Parathyroid adenoma (tissue), 2 donors: ENCODE data around the gene RUNX3.

Source experiments
- H2AFZ ChIP-seq: fragments of 300-600 bp; sonication (generic); one replicate; pipeline ENCODE4 v1.7.0; 2017; ENCODE audit warnings: antibody characterized with exemption, mild to moderate bottlenecking
- H3K27ac ChIP-seq: fragments of 300-600 bp; sonication (generic); one replicate; pipeline ENCODE4 v1.7.0; 2017
- H3K27me3 ChIP-seq: fragments of 300-600 bp; sonication (generic); one replicate; pipeline ENCODE4 v1.7.0; 2017; ENCODE audit warnings: low read length; ENCODE audit not compliant: control insufficient read depth, insufficient read depth
- H3K36me3 ChIP-seq: fragments of 300-600 bp; sonication (generic); one replicate; pipeline ENCODE4 v1.7.0; 2017; ENCODE audit warnings: low read length; ENCODE audit not compliant: control insufficient read depth, insufficient read depth
- H3K4me1 ChIP-seq: fragments of 300-600 bp; sonication (generic); one replicate; pipeline ENCODE4 v1.7.0; 2017; ENCODE audit warnings: control low read depth
- H3K4me2 ChIP-seq: fragments of 300-600 bp; sonication (generic); one replicate; pipeline ENCODE4 v1.7.0; 2017; ENCODE audit warnings: low read length
- H3K4me3 ChIP-seq: fragments of 300-600 bp; sonication (generic); one replicate; pipeline ENCODE4 v1.7.0; 2017; ENCODE audit warnings: low read depth, low read length
- H3K79me2 ChIP-seq: fragments of 300-600 bp; sonication (generic); one replicate; pipeline ENCODE4 v1.7.0; 2017; ENCODE audit warnings: control low read depth
- H3K9ac ChIP-seq: fragments of 300-600 bp; sonication (generic); one replicate; pipeline ENCODE4 v1.7.0; 2017; ENCODE audit warnings: mild to moderate bottlenecking
- H3K9me3 ChIP-seq: fragments of 300-600 bp; sonication (generic); one replicate; pipeline ENCODE4 v1.7.0; 2017; ENCODE audit warnings: low read length; ENCODE audit not compliant: control insufficient read depth
- CTCF ChIP-seq: fragments of 300-600 bp; sonication (generic); IDR thresholded peaks from one replicate; pipeline ENCODE4 v1.7.0; 2017; ENCODE audit warnings: antibody characterized with exemption, mild to moderate bottlenecking
- donor health status: primary hyperparathyroidism.

Gene RUNX3

GRCh38 chr1:24890887-24891286, 39.2 kb downstream of the RUNX3 start:
- no peak for TF ChIP-seq CTCF
- Histone ChIP-seq H3K27me3 (no peaks in the 10 kb centered on the region), H3K27ac (no peak overlapping the region), H3K4me3 (no peak overlapping the region), H3K4me1 (no peaks in the 10 kb centered on the region), H3K9me3 (no peaks in the 10 kb centered on the region), H3K9ac (no peak overlapping the region), H3K4me2 (no peak overlapping the region), H3K36me3 (no peaks in the 10 kb centered on the region), H3K79me2 (no peaks in the 10 kb centered on the region), H2AFZ (no peak overlapping the region)

GRCh38 chr1:24888971-24889676, 41.0 kb downstream of the RUNX3 start:
- H3K36me3 ChIP-seq = no peaks in the 10 kb centered on the region
- no peaks in the 10 kb centered on the region for H3K79me2 ChIP-seq
- no peaks in the 10 kb centered on the region for H3K4me1 ChIP-seq
- H3K9me3 ChIP-seq = no peaks in the 10 kb centered on the region
- no peak overlapping the region for H2AFZ ChIP-seq
- H3K4me3 ChIP-seq = no peak overlapping the region
- no peaks in the 10 kb centered on the region for H3K27me3 ChIP-seq
- H3K9ac ChIP-seq = no peak overlapping the region
- no peak overlapping the region for H3K27ac ChIP-seq
- TF ChIP-seq CTCF = no peak
- no peak overlapping the region for H3K4me2 ChIP-seq

GRCh38 chr1:24888061-24888970, 41.8 kb downstream of the RUNX3 start:
- H3K9me3 ChIP-seq = no peaks in the 10 kb centered on the region
- no peaks in the 10 kb centered on the region for H3K79me2 ChIP-seq
- H3K27me3 ChIP-seq = no peaks in the 10 kb centered on the region
- H3K4me1 ChIP-seq = no peaks in the 10 kb centered on the region
- no peak for TF ChIP-seq CTCF
- no peak overlapping the region for H3K9ac ChIP-seq
- H2AFZ ChIP-seq = no peak overlapping the region
- no peak overlapping the region for H3K4me2 ChIP-seq
- H3K27ac ChIP-seq = no peak overlapping the region
- H3K4me3 ChIP-seq = no peak overlapping the region
- no peaks in the 10 kb centered on the region for H3K36me3 ChIP-seq

GRCh38 chr1:24886241-24886640, 43.8 kb downstream of the RUNX3 start:
- no peaks in the 10 kb centered on the region for H3K36me3 ChIP-seq
- H3K9ac ChIP-seq = no peak overlapping the region
- no peaks in the 10 kb centered on the region for H3K79me2 ChIP-seq
- H3K9me3 ChIP-seq = no peaks in the 10 kb centered on the region
- no peak overlapping the region for H3K27ac ChIP-seq
- no peaks in the 10 kb centered on the region for H3K27me3 ChIP-seq
- H3K4me1 ChIP-seq = no peaks in the 10 kb centered on the region
- H2AFZ ChIP-seq = no peak overlapping the region
- no peak overlapping the region for H3K4me2 ChIP-seq
- H3K4me3 ChIP-seq = no peak overlapping the region
- TF ChIP-seq CTCF = no peak
